Measurements from ENCODE around the gene KCNH4. TPM values are rescaled to one million over a fixed set of nuclear protein-coding genes. Genes with fewer than 3 reads are reported as not detected.

KCNH4 gene
- total RNA-seq, 4 donors from 2014 or later = not detected

GRCh38 chr17:42185621-42185930 is 4.6 kb upstream of the KCNH4 start:
- DNase-seq (ENCODE audit: low spot score in 2 of 2) = no peak
- intact Hi-C loops (cut with DNase I; ENCODE audit: low total_unique reads) = no loop called here
- no peak for TF ChIP-seq POLR2A (IDR thresholded peaks at IDR 0.05)
- no peak overlapping the region for H3K4me3 ChIP-seq (ENCODE audit: low read depth, poor library complexity, severe bottlenecking)
- WGBS, 2 donors = 60 to 71% methylated on average over 7 of the region's 7 CpGs

DNA sequence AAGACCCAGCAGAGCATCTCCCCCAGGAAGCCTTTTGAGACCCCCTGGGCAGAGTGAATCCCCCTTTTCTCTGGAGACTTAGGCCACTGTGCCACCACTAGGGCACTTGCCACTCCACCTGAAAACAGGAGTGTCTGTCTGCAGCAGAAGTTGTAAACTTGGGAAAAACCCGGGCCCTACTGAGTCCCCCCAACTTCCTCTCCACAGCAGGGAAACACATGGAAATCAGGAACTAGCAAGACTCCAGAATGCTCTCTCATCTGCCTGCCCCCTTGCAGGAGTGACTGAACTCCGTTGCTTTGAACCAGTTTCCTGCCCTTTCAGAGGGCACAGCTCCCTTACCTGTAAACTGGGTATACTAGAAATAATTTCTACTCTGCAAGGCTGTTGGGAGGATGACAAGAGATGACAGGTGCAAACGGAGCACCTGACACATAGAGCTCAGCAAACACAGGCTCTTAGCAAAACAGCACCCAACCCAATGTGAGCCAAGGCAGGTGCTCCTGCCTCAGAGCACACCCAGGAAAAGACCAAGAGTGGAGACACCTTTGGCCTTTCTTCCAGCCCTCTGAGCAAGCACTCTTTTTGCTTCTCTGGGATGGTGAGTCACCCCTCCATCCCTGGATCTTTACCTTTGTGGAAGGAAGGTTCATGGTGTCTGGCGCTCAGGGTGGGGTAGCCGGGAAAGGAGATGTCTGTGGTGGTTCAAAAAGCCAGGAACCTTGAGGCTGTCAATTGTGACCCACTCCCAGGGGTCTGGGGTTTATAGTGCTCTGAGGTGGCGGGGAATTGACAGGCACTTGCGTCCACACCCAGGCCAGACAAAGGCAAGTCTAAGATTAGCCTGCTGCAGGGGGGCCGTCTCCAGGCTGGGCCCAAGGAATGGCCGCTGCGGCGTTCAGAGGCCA is 4.0 kb upstream of the KCNH4 start, which contains the start of gene HCRT:
TSS of gene HCRT (minus strand) at position 740 of the 908 bp plus-strand sequence. CDS start at position 653, 87 bp downstream.
- WGBS, 2 donors = 71 to 74% methylated on average over 11 of the region's 11 CpGs
- intact Hi-C loops (cut with DNase I; ENCODE audit: low total_unique reads) = no loop called here
- no peak within 1 kb of the TSS for H3K4me3 ChIP-seq (ENCODE audit: low read depth, poor library complexity, severe bottlenecking)
- DNase-seq (ENCODE audit: low spot score in 2 of 2) = no peak
- no peak for TF ChIP-seq POLR2A (IDR thresholded peaks at IDR 0.05)

DNA sequence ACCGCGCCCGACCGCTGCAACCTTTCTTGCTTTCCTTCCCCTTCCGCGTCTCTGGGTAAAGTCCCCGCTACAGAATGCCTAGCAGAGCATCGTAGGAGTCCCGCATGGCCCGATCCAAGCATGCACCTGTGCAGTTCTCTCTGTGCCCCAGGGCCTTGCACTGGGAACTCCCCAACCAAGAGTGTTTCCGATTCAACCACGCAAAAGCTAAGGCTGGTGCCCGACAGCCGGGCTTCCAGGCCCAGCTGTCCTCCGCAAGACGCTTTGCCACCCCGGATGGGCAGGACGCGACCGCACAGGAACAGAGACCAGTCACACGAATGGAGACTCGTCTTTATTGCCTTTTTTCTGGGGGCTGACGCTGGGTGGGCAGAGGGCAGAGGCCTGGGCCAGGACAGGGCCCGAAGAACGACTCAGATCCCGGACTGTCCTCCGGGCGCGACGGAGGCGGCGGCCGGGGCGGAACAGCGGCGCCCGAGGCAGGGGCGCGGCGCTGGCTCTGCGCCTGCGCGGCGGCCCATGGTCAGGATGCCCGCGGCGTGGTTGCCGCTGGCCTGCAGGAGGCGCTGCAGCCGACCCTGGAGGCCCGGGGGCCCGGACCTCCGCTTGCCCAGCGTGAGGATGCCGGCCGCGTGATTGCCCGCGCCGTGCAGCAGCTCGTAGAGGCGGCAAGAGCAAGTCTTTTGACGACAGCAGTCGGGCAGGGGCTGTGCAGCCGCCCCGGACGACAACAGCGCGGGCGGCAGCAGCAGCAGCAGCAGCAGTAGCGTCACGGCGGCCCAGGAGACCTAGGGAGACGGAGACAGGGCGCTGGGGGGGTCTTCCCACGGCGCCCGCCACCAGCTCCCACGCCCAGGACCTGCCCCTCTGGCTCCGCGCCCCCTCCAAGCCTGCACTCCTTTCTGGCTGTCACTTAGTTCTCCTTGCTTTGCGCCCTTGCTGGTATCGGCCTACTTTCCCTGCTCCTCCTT is 3.1 kb upstream of the KCNH4 start:
- peak overlapping the region; percentile 8 for H3K4me3 ChIP-seq (ENCODE audit: low read depth, poor library complexity, severe bottlenecking)
- no peak for TF ChIP-seq POLR2A (IDR thresholded peaks at IDR 0.05)
- TF ChIP-seq CTCF (IDR thresholded peaks at IDR 0.05) = no peak
- WGBS, 2 donors = 5% methylated on average over 63 to 67 of the region's 83 CpGs
- peak in 1 of 2 donors; percentile 91 for DNase-seq (ENCODE audit: low spot score in 2 of 2)
- intact Hi-C loops (cut with DNase I; ENCODE audit: low total_unique reads) = no loop called here

GRCh38 chr17:42182927-42183734 is 2.2 kb upstream of the KCNH4 start:
- TF ChIP-seq POLR2A (IDR thresholded peaks at IDR 0.05) (no peak), CTCF (IDR thresholded peaks at IDR 0.05) (no peak)
- no peak for DNase-seq (ENCODE audit: low spot score in 2 of 2)
- 64 to 66% methylated on average over 9 of the region's 9 CpGs for WGBS, 2 donors
- intact Hi-C loops (cut with DNase I; ENCODE audit: low total_unique reads) = no loop called here
- no peak overlapping the region for H3K4me3 ChIP-seq (ENCODE audit: low read depth, poor library complexity, severe bottlenecking)

- TF ChIP-seq POLR2A (IDR thresholded peaks at IDR 0.05) = no peak
- TF ChIP-seq CTCF (IDR thresholded peaks at IDR 0.05) = no peak
- H3K4me3 ChIP-seq (ENCODE audit: low read depth, poor library complexity, severe bottlenecking) = no peak overlapping the region
- intact Hi-C loops (cut with DNase I; ENCODE audit: low total_unique reads) = no loop called here
- DNase-seq (ENCODE audit: low spot score in 2 of 2) = no peak
- WGBS, 2 donors = 77 to 86% methylated on average over 2 of the region's 2 CpGs
Measured at GRCh38 chr17:42181851-42182207, 887 bp upstream of the KCNH4 start.

- no peak overlapping the region for H3K4me3 ChIP-seq (ENCODE audit: low read depth, poor library complexity, severe bottlenecking)
- intact Hi-C loops (cut with DNase I; ENCODE audit: low total_unique reads) = no loop called here
- TF ChIP-seq POLR2A (IDR thresholded peaks at IDR 0.05) (no peak), CTCF (IDR thresholded peaks at IDR 0.05) (no peak)
- 2 to 3% methylated on average over 32 to 33 of the region's 33 CpGs for WGBS, 2 donors
- DNase-seq (ENCODE audit: low spot score in 2 of 2) = no peak
Measured at GRCh38 chr17:42180411-42180921, 476 bp downstream of the KCNH4 start.
